Uterus (tissue), 4 donors: ENCODE measurements around the gene USP9X. TPM values are rescaled to one million over a fixed set of nuclear protein-coding genes. Genes with fewer than 3 reads are reported as not detected.

Experiments used
- DNase-seq, 2 donors: peaks; one replicate each; pipeline ENCODE4 v3.0.0-alpha.2; 2019 to 2020
- H3K27ac ChIP-seq, 2 donors: fragments of 200-600 bp; sonication (generic); 1 replicate in 1 of 2; 2 replicates in 1 of 2; pipeline ENCODE4 v1.5.1; 2016 to 2018
- H3K27me3 ChIP-seq, 2 donors: fragments of 200-600 bp; sonication (generic); one replicate each; pipeline ENCODE4 v1.5.1; 2018 to 2019; ENCODE audit warnings: control low read depth in 1 of 2
- H3K36me3 ChIP-seq, 2 donors: fragments of 200-600 bp; sonication (generic); one replicate each; pipeline ENCODE4 v1.5.1; 2019; ENCODE audit warnings: control low read depth in 1 of 2
- H3K4me1 ChIP-seq, 2 donors: fragments of 200-600 bp; sonication (generic); one replicate each; pipeline ENCODE4 v1.5.1; 2018 to 2019; ENCODE audit warnings: control low read depth in 1 of 2
- H3K4me3 ChIP-seq, 2 donors: fragments of 200-600 bp; sonication (generic); 1 replicate in 1 of 2; 2 replicates in 1 of 2; pipeline ENCODE4 v1.5.1; 2018 to 2019; ENCODE audit warnings: mild to moderate bottlenecking in 1 of 2
- H3K9me3 ChIP-seq, 2 donors: fragments of 200-600 bp; sonication (generic); one replicate each; pipeline ENCODE4 v1.5.1; 2019; ENCODE audit warnings: control low read depth in 1 of 2
- CTCF ChIP-seq, 4 experiments: fragments of 200-600 bp in 2 of 4; fragments of 450-650 bp in 2 of 4; sonication (generic) in 2 of 4; IDR thresholded peaks; one replicate each; pipeline ENCODE4 v1.5.1; 2016 to 2019; ENCODE audit warnings: antibody characterized with exemption in 4 of 4, mild to moderate bottlenecking in 2 of 4, moderate library complexity in 1 of 4
- POLR2A ChIP-seq, 2 donors: fragments of 450-650 bp; IDR thresholded peaks; one replicate each; pipeline ENCODE4 v1.6.1; 2016; ENCODE audit warnings: antibody characterized with exemption in 2 of 2, mild to moderate bottlenecking in 1 of 2, moderate library complexity in 1 of 2
- intact Hi-C: fragments of 100-400 bp; cut with DNase I; formaldehyde crosslinking; loops from one replicate; pipeline ENCODE4 v1.15.1; 2023; ENCODE audit warnings: low total_unique reads
- total RNA-seq, 4 donors: library from RNA; depleted of rRNA in 3 of 4; stranded (reverse); fragments of >200 nt in 3 of 4; gene quantifications; one replicate each; pipeline versions ENCODE4 v1.1.0 to v1.2.4, GENCODE V29; 2014 to 2023
- donor health status: DM: yes; HTN: yes; CAD: no.

USP9X gene
- total RNA-seq, 4 donors from 2014 or later: 32.1 to 167 (median 78.7) TPM

- Histone ChIP-seq H3K27me3 (no peaks in the 10 kb centered on the region), H3K9me3 (no peaks in the 10 kb centered on the region), H3K4me3 (no peak overlapping the region), H3K27ac (no peak overlapping the region), H3K4me1 (no peaks in the 10 kb centered on the region), H3K36me3 (peaks cover 0 to 4% of the 10 kb centered on the region in 2 donors)
- intact Hi-C loops: no loop called here
- TF ChIP-seq CTCF (IDR thresholded peaks at IDR 0.05): no peak
- no peak for TF ChIP-seq POLR2A (IDR thresholded peaks at IDR 0.05)
- no peak for DNase-seq
Measured at GRCh38 chrX:41133551-41133950, 48.3 kb downstream of the USP9X start.

GRCh38 chrX:41137589-41137988 is 52.3 kb downstream of the USP9X start:
- no peaks in the 10 kb centered on the region for H3K27me3 ChIP-seq
- H3K9me3 ChIP-seq: no peaks in the 10 kb centered on the region
- H3K36me3 ChIP-seq: peaks cover 0 to 4% of the 10 kb centered on the region in 2 donors
- intact Hi-C loops: no loop called here
- no peak overlapping the region for H3K27ac ChIP-seq
- no peaks in the 10 kb centered on the region for H3K4me1 ChIP-seq
- DNase-seq: no peak
- TF ChIP-seq POLR2A (IDR thresholded peaks at IDR 0.05) (no peak), CTCF (IDR thresholded peaks at IDR 0.05) (peak in 1 of 4 experiments; percentile 21)
- no peak overlapping the region for H3K4me3 ChIP-seq

GRCh38 chrX:41142130-41142910 is 57.1 kb downstream of the USP9X start:
- no peaks in the 10 kb centered on the region for H3K4me1 ChIP-seq
- H3K27ac ChIP-seq: no peak overlapping the region
- no peaks in the 10 kb centered on the region for H3K36me3 ChIP-seq
- intact Hi-C loops: no loop called here
- no peaks in the 10 kb centered on the region for H3K9me3 ChIP-seq
- TF ChIP-seq POLR2A (IDR thresholded peaks at IDR 0.05) (no peak), CTCF (IDR thresholded peaks at IDR 0.05) (no peak)
- H3K4me3 ChIP-seq: no peak overlapping the region
- DNase-seq: no peak
- H3K27me3 ChIP-seq: no peaks in the 10 kb centered on the region

- Histone ChIP-seq H3K36me3 (no peaks in the 10 kb centered on the region), H3K9me3 (no peaks in the 10 kb centered on the region), H3K4me3 (no peak overlapping the region), H3K27me3 (peaks cover 0 to 3% of the 10 kb centered on the region in 2 donors), H3K27ac (no peak overlapping the region), H3K4me1 (no peaks in the 10 kb centered on the region)
- TF ChIP-seq CTCF (IDR thresholded peaks at IDR 0.05) (no peak), POLR2A (IDR thresholded peaks at IDR 0.05) (no peak)
- DNase-seq: no peak
- intact Hi-C loops: no loop called here
Measured at GRCh38 chrX:41144873-41145272, 59.6 kb downstream of the USP9X start.

GRCh38 chrX:41145920-41146608 is 60.8 kb downstream of the USP9X start:
- no peaks in the 10 kb centered on the region for H3K9me3 ChIP-seq
- no peak overlapping the region for H3K27ac ChIP-seq
- peaks cover 0 to 3% of the 10 kb centered on the region in 2 donors for H3K27me3 ChIP-seq
- no peaks in the 10 kb centered on the region for H3K4me1 ChIP-seq
- H3K4me3 ChIP-seq: no peak overlapping the region
- intact Hi-C loops: no loop called here
- no peak for DNase-seq
- H3K36me3 ChIP-seq: no peaks in the 10 kb centered on the region
- no peak for TF ChIP-seq POLR2A (IDR thresholded peaks at IDR 0.05)
- no peak for TF ChIP-seq CTCF (IDR thresholded peaks at IDR 0.05)
